ENCODE results near the gene DGAT2. TPM values are rescaled to one million over a fixed set of nuclear protein-coding genes. Genes with fewer than 3 reads are reported as not detected.
"Not testable (repeated sequence)": the region's sequence is repeated elsewhere in the genome, so short reads cannot be mapped to it uniquely, and the experiment has no call there.

The DGAT2 gene
- total RNA-seq, 1 donor from 2014 or later, result 0.13 TPM

- Mint-ChIP-seq H3K9me3 (ENCODE audit: unreplicated experiment) (no peaks in the 10 kb centered on the region), H3K36me3 (ENCODE audit: unreplicated experiment) (no peaks in the 10 kb centered on the region), H3K4me1 (ENCODE audit: unreplicated experiment) (no peaks in the 10 kb centered on the region), H3K27ac (ENCODE audit: unreplicated experiment) (no peak overlapping the region), H3K4me3 (ENCODE audit: unreplicated experiment) (no peak overlapping the region), H3K27me3 (ENCODE audit: unreplicated experiment) (peaks cover 38% of the 10 kb centered on the region)
- no peak for DNase-seq (ENCODE audit: extremely low spot score, unreplicated experiment)
- no peak for TF ChIP-seq CTCF (IDR thresholded peaks at IDR 0.05)
Measured at GRCh38 chr11:75733431-75734107, 35.0 kb upstream of the DGAT2 start.

DNA sequence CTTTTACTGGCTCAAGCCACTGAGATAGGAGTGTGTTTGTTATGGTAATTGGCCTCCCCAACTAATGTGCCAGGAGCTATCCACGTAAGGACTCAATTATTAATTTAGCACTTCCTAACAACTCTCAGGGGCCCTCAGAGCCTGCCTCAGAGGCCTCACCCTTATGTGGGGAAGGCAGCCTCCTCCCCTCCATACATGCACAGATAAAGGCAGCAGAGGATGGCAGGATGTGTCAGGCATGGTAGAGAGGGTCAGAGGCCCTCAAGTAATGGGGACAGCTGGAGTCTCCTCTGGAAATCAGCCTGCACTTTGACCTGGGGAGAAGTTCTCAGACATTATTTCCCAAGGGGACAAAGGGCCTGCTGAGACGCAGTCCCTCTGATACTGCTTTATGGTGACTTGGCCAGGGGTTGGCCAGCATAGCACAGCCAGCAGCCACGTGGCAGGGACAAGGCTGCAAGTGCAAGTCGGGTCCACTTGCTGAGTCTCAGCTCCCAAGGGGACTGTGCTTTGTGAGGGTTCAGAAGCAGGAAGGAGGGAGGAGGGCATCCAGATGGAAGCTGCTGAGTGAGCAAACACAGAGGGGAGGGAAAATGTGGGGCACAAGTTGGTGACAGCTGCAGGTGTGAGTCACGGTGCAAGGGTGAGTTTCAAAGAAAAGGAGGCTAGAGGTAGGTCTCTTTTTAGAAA, 33.9 kb upstream of the DGAT2 start:
- no peak for TF ChIP-seq CTCF (IDR thresholded peaks at IDR 0.05)
- Mint-ChIP-seq H3K27me3 (ENCODE audit: unreplicated experiment) (peaks cover 41% of the 10 kb centered on the region), H3K36me3 (ENCODE audit: unreplicated experiment) (no peaks in the 10 kb centered on the region), H3K9me3 (ENCODE audit: unreplicated experiment) (no peaks in the 10 kb centered on the region), H3K4me3 (ENCODE audit: unreplicated experiment) (no peak overlapping the region), H3K27ac (ENCODE audit: unreplicated experiment) (no peak overlapping the region), H3K4me1 (ENCODE audit: unreplicated experiment) (no peaks in the 10 kb centered on the region)
- DNase-seq (ENCODE audit: extremely low spot score, unreplicated experiment), result no peak

DNA sequence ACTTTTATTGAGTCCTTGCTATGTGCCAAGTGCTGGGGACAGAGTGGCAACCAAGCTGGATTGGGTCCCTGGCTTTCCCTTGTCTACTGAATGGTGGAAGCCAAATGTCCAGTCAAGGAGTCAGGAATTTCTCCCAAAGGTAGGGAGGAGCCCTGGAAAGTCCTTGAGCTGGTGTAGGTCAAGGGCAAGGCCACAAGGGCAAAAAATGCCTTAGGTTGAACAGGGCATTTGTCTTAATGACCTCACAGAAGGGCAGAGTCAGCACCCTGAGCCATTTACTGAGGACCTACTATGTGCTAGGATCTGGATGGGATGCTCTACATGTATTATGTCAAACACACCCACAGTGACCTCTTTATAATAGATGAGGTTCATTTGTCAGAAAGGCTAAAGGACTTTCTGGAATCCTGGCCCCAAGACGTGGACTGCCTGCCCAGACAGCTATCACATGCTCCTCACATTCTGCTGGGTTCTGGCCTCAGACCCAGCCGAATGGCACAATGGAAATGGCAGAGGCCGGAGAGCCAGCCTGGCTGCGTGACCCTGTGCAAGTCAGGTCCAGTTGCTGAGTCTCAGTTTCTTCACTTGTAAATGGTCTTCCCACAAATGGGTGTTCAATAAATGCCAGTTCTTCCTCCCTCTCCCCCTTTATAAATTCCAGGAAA, 33.3 kb upstream of the DGAT2 start:
- H3K36me3 Mint-ChIP-seq (ENCODE audit: unreplicated experiment), result no peaks in the 10 kb centered on the region
- H3K27ac Mint-ChIP-seq (ENCODE audit: unreplicated experiment), result no peak overlapping the region
- no peaks in the 10 kb centered on the region for H3K4me1 Mint-ChIP-seq (ENCODE audit: unreplicated experiment)
- no peaks in the 10 kb centered on the region for H3K9me3 Mint-ChIP-seq (ENCODE audit: unreplicated experiment)
- H3K4me3 Mint-ChIP-seq (ENCODE audit: unreplicated experiment), result no peak overlapping the region
- H3K27me3 Mint-ChIP-seq (ENCODE audit: unreplicated experiment), result peaks cover 43% of the 10 kb centered on the region
- TF ChIP-seq CTCF (IDR thresholded peaks at IDR 0.05), result no peak
- no peak for DNase-seq (ENCODE audit: extremely low spot score, unreplicated experiment)

- Mint-ChIP-seq H3K27me3 (ENCODE audit: unreplicated experiment) (peaks cover 47% of the 10 kb centered on the region), H3K9me3 (ENCODE audit: unreplicated experiment) (no peaks in the 10 kb centered on the region), H3K4me3 (ENCODE audit: unreplicated experiment) (no peak overlapping the region), H3K27ac (ENCODE audit: unreplicated experiment) (no peak overlapping the region), H3K4me1 (ENCODE audit: unreplicated experiment) (no peaks in the 10 kb centered on the region), H3K36me3 (ENCODE audit: unreplicated experiment) (no peaks in the 10 kb centered on the region)
- DNase-seq (ENCODE audit: extremely low spot score, unreplicated experiment), result no peak
- no peak for TF ChIP-seq CTCF (IDR thresholded peaks at IDR 0.05)
Measured at GRCh38 chr11:75737314-75737713, 31.3 kb upstream of the DGAT2 start.

DNA sequence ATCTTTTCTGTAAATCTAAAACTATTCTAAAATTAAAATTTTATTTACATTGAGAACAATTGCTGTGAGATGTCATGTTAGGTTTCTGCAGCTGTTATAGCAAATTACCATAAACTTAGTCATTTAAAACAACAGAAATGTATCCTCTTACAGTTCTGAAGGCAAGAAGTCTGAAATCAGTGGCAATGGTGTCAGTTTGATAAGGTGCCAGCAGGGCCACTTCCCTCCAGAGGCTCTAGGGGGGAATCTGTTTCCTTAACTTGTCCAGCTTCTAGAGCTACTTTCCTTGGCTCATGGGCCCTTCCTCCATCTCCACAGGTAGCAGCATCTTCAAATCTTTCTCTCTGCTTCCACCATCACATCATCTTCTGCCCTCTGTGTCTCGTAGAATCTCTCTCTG, 27.9 kb upstream of the DGAT2 start:
- H3K4me3 Mint-ChIP-seq (ENCODE audit: unreplicated experiment), result no peak overlapping the region
- no peak overlapping the region for H3K27ac Mint-ChIP-seq (ENCODE audit: unreplicated experiment)
- no peak for DNase-seq (ENCODE audit: extremely low spot score, unreplicated experiment)
- H3K9me3 Mint-ChIP-seq (ENCODE audit: unreplicated experiment), result no peaks in the 10 kb centered on the region
- peaks cover 64% of the 10 kb centered on the region for H3K27me3 Mint-ChIP-seq (ENCODE audit: unreplicated experiment)
- no peaks in the 10 kb centered on the region for H3K4me1 Mint-ChIP-seq (ENCODE audit: unreplicated experiment)
- H3K36me3 Mint-ChIP-seq (ENCODE audit: unreplicated experiment), result no peaks in the 10 kb centered on the region
- no peak for TF ChIP-seq CTCF (IDR thresholded peaks at IDR 0.05)

- not testable (repeated sequence) for DNase-seq (ENCODE audit: extremely low spot score, unreplicated experiment); H3K4me3 Mint-ChIP-seq (ENCODE audit: unreplicated experiment); H3K9me3 Mint-ChIP-seq (ENCODE audit: unreplicated experiment); H3K36me3 Mint-ChIP-seq (ENCODE audit: unreplicated experiment); H3K27ac Mint-ChIP-seq (ENCODE audit: unreplicated experiment); H3K4me1 Mint-ChIP-seq (ENCODE audit: unreplicated experiment)
- H3K27me3 Mint-ChIP-seq (ENCODE audit: unreplicated experiment), result peaks cover 69% of the 10 kb centered on the region
Measured at GRCh38 chr11:75743159-75743558, 25.4 kb upstream of the DGAT2 start.

Measured in osteocyte (in vitro differentiated cells).